GM21529 (cell line): ENCODE measurements around the gene CRABP1.
"Not testable (repeated sequence)": the region's sequence is repeated elsewhere in the genome, so short reads cannot be mapped to it uniquely, and the experiment has no call there.

Source experiments
- ATAC-seq: cut with Tn5 transposase; IDR thresholded peaks from one replicate; pipeline ENCODE4 v1.9.1; 2021; ENCODE audit not compliant: unreplicated experiment

CRABP1 gene

GRCh38 chr15:78369161-78369560 lies 29.0 kb downstream of the CRABP1 start:
- no peak for ATAC-seq

DNA sequence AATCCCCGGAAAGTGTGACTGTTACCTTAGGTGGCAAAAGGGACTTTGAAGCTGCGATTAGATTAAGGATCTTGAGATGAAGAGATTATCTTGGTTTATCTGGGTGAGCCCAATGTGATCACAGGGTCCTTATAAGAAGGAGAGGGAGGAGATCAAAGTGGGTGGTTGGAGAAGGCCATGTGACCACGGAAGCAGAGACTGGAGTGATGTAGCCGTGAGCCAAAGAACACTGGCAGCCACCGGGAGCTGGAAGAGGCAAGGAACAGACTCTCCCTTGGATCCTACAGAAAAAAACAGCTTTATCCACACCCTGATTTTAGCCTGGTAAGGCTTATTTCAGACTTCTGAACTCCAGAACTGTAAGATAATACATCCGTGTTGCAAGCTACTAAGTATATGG lies 29.9 kb downstream of the CRABP1 start:
- ATAC-seq = no peak

- no peak for ATAC-seq
These were observed 32.7 kb downstream of the CRABP1 start for GRCh38 chr15:78372880-78373279.

GRCh38 chr15:78374436-78375393 lies 34.6 kb downstream of the CRABP1 start:
- ATAC-seq = no peak

- ATAC-seq = not testable (repeated sequence)
These were observed 40.0 kb downstream of the CRABP1 start for GRCh38 chr15:78380143-78380542.

DNA sequence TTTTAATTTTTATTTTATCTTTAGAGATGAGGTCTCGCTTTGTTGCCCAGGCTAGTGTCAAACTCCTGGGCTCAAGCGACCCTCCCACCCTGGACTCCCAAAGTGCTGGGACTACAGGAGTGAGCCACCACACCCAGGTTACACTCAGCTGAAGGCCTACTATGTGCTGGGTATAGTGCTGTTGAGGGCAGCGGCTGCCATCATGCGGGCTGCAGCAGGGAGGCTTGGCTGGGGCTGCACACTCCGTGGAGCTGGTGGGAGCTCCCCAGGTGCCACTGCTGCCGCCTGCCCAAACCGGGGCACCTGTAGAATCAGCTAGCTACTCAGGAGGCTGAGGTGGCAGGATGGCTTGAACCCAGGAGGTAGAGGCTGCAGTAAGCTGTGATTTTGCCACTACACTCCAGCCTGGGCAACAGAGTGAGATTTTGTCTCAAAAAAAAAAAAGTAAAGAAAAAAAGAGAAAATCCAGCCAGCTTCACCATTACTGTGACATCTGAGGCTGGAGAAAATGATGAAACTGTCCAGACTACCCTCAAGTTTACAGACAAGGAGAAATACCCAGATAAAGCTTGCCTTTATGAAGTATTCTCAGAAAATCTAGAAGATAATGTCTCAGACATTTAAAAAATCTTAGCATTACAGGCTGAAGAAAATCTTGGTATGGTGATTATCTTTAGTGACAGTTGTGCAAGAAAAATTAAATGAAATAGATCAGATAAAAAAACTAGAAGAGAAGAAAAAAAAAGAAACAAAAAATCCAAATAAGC lies 42.1 kb downstream of the CRABP1 start:
- ATAC-seq = no peak

DNA sequence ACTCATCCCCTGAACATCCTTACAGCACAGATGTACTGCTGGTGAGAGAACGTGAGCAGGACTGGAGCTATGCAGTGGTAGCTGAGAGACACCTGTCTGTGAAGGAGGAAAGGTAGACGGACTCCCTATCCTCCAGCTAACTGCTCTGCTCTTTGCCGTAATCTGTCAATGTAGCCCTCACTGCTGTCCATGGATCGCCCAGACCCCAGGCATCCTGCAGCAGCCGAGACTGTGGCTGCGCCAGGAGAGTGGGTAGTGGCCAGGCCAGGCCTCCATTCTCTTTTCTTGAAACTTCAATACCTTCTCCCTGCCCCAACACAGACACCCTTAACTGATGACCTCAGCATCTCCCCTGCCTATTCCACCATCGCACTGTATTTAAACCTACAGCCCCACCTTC lies 44.5 kb downstream of the CRABP1 start:
- no peak for ATAC-seq

- no peak for ATAC-seq
These were observed 47.3 kb downstream of the CRABP1 start for GRCh38 chr15:78387246-78388037.

DNA sequence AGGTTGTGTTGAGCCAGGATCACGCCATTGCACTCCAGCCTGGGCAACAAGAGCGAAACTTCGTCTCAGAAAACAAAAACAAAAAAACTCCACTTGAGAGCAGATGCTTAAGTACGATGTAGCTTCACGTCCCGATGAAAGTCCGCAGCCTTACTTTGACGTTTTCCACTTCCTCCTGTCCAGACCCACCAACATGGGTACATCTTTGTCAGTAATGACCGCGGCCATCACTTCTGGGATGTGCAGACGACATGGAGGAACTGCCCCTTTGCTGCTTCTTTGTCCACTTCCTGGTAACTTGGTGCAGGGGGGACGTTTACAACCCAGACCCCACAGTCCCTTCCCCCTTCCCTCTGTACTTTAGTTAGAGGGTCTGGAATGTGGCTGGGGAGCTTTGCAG lies 48.7 kb downstream of the CRABP1 start:
- no peak for ATAC-seq

DNA sequence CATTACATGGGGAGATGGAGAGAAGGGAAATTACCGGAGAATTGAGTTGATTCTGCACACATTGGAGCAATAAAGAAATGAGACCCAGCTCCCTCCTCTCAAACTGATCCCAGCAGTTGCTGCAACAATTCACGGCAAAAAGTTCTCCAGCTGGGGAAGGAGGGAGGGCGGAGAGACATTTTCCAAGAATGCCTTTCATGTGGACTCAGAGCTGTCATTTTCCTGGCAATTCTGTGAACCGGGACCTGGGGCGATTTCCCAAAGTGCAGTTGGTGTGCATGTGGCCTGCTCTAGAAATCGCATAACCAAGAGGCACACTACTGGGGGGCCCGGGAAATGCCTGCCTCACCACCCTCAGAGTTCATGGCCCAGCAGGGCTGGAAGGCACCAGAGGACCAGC lies 49.2 kb downstream of the CRABP1 start:
- no peak for ATAC-seq

GRCh38 chr15:78389738-78390137 lies 49.6 kb downstream of the CRABP1 start:
- ATAC-seq = no peak

DNA sequence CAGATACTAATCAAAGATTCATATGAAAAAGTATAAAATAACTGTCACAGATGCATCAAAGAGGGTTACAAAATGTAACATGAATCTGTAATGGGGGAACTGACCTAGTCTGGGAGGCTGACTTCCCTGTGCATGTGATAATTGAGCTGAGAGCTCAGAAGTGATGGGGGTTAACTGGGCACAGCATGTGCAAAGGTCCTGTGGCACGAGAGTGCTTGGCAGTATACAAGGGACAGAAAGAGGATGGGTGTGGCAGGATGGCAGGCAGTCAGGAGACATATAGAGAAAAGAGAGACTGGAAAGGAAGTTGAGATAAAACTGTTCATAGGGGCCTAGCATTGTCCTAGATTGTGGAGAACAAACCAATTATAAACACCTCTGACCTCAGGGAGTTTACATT lies 50.1 kb downstream of the CRABP1 start:
- no peak for ATAC-seq

- no peak for ATAC-seq
These were observed 50.7 kb downstream of the CRABP1 start for GRCh38 chr15:78390826-78391225.

DNA sequence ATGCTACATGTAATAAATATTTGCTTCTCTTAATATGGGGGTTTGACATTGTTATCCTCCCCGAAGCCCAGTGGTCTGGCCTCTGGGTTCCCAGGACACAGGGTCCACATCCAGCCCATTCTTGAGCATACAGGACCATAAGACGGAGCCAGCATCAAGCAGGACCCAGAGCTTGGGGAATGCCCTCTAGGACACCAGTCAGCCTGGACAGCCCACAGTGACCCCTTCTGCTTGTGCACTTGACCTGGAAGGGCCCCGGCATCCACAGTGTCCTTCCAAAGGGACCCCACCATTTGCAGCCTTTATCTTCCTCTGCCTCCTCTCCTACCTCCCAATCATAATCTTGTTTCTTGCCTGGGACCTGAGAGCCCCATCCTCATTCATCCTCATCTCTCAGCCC lies 51.6 kb downstream of the CRABP1 start:
- ATAC-seq = no peak

- ATAC-seq = no peak
These were observed 52.3 kb downstream of the CRABP1 start for GRCh38 chr15:78392430-78392829.

- no peak for ATAC-seq
These were observed 53.0 kb downstream of the CRABP1 start for GRCh38 chr15:78393137-78393536.

DNA sequence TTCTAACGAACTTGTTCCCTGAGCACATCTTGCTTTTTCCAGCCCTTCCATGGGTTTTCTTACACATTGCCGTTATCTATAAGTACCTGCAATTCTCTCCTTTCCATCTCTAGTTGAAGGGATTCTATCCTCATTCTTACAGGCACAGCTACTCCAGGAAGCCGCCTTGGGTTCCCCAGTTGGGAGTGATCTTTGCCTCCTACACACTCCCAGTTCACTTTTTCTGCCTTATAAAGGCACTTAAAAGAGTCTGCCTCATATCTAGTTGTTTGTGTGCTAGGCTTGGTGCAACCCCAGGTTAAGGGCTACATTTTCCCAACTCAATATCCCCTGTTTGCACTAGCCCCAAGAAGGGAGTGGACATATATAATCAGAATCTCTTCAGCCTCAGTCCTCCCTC lies 53.9 kb downstream of the CRABP1 start:
- ATAC-seq = no peak

DNA sequence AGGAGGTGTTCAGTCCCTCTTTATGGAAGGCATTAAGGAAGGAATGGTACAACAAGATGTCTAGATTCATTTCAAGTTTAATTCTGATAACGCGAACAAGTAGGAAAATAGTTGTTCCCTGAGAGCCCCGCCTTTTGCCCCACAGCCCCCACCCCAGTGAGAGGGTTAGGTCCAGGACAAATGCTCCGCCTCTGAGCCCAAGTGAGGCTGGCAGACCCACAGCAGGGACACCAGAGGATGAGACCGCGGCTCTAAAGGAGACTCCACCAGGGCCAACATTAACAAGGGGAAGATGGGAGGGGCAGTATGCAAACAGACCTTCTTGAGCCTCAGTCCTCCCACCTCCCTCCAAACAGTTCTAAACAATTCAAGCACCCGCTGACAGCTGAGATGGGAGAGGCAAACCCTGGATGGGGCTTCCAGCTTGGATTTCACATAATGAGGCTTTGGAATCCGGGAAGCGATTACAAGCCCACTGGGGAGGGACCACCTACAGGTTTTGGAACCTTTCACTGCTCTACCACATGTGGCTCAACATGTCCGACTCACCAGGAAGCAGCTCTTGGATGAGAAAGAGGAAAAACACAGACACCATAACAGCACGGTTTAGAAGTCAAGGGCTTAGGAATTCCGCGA lies 54.9 kb downstream of the CRABP1 start:
- ATAC-seq = no peak

- no peak for ATAC-seq
These were observed 56.1 kb downstream of the CRABP1 start for GRCh38 chr15:78396186-78396814.

DNA sequence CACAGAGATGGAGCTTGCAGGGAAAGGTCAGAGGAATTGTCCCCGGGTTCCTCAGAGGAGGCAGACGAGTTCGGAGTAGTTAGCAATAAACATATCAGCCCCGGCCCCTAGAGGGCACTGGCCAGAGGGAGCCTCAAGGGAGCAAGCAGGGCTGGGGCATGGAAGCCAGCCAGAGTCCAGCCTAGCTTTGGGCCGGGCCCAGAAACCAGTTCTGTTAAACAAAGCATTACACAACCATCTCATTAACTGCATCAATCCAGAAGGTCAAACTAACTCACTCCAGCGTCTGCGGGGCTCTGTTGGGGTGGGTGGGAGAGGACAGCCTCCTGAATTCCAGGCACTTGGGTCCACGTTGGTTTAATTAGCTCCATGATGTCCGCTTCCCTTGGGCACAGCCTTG lies 56.8 kb downstream of the CRABP1 start:
- no peak for ATAC-seq
